ENCODE measurements around the gene ACTL10.
A peak's percentile ranks its signal among the peaks of the same experiment; 100 is the strongest.

ACTL10 gene

GRCh38 chr20:33649201-33649681 lies 17.5 kb upstream of the ACTL10 start:
- no peak for DNase-seq

GRCh38 chr20:33650111-33650752 lies 16.5 kb upstream of the ACTL10 start:
- DNase-seq = no peak

GRCh38 chr20:33650753-33651561 lies 15.8 kb upstream of the ACTL10 start:
- no peak for DNase-seq

GRCh38 chr20:33651562-33652048 lies 15.1 kb upstream of the ACTL10 start:
- peak in 1 of 5 experiments; percentile 70 for DNase-seq

GRCh38 chr20:33653218-33653899 lies 13.4 kb upstream of the ACTL10 start:
- DNase-seq = peak in 1 of 5 experiments; percentile 47

- DNase-seq = no peak
Measured at GRCh38 chr20:33653900-33654596, 12.7 kb upstream of the ACTL10 start.

GRCh38 chr20:33654680-33655161 lies 12.0 kb upstream of the ACTL10 start:
- no peak for DNase-seq

- no peak for DNase-seq
Measured at GRCh38 chr20:33655164-33655563, 11.6 kb upstream of the ACTL10 start.

- no peak for DNase-seq
Measured at GRCh38 chr20:33656010-33656782, 10.5 kb upstream of the ACTL10 start.

GRCh38 chr20:33656783-33657703 lies 9.7 kb upstream of the ACTL10 start:
- no peak for DNase-seq

- DNase-seq = no peak
Measured at GRCh38 chr20:33657704-33658095, 9.0 kb upstream of the ACTL10 start.

- DNase-seq = no peak
Measured at GRCh38 chr20:33658510-33658909, 8.2 kb upstream of the ACTL10 start.

GRCh38 chr20:33658929-33659328 lies 7.8 kb upstream of the ACTL10 start:
- DNase-seq = no peak

GRCh38 chr20:33659341-33660034 lies 7.3 kb upstream of the ACTL10 start:
- DNase-seq = no peak

- no peak for DNase-seq
Measured at GRCh38 chr20:33660035-33660684, 6.6 kb upstream of the ACTL10 start.

GRCh38 chr20:33660685-33661058 lies 6.1 kb upstream of the ACTL10 start:
- no peak for DNase-seq

GRCh38 chr20:33662172-33662571 lies 4.6 kb upstream of the ACTL10 start, which contains the start of gene C20orf144:
Gene C20orf144, plus strand, starts transcription at chr20:33662327. Its CDS starts 19 bp downstream, at chr20:33662346.
- DNase-seq = no peak

GRCh38 chr20:33663161-33664084 lies 3.3 kb upstream of the ACTL10 start:
- DNase-seq = peak; percentile 72 to 95 (median 76)
